ENCODE results near the gene RGS10. TPM values are rescaled to one million over a fixed set of nuclear protein-coding genes. Genes with fewer than 3 reads are reported as not detected.
"Not testable (repeated sequence)": the region's sequence is repeated elsewhere in the genome, so short reads cannot be mapped to it uniquely, and the experiment has no call there.

Gene RGS10
- total RNA-seq, 1 experiment from 2014 or later, result 2.7 TPM

DNA sequence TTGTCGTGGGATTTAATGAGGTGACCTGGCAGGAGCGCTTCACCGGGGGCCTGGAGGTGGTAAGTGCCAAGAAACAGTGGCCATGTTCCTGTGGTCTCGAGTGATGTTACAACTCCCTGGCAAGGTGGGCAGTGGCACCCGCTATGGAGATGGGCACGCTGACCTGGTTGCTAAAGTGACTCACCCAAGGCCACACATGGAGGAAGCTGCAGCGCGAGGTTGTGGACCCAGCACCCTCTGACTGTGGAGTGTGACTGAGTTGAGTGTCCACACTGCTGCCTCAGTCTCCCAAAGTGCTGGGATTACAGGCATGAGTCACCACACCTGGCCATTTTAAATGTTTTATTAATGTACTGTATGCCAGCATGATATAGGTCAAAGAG, 73.2 kb downstream of the RGS10 start:
- no peak for DNase-seq (ENCODE audit: low spot score)

DNA sequence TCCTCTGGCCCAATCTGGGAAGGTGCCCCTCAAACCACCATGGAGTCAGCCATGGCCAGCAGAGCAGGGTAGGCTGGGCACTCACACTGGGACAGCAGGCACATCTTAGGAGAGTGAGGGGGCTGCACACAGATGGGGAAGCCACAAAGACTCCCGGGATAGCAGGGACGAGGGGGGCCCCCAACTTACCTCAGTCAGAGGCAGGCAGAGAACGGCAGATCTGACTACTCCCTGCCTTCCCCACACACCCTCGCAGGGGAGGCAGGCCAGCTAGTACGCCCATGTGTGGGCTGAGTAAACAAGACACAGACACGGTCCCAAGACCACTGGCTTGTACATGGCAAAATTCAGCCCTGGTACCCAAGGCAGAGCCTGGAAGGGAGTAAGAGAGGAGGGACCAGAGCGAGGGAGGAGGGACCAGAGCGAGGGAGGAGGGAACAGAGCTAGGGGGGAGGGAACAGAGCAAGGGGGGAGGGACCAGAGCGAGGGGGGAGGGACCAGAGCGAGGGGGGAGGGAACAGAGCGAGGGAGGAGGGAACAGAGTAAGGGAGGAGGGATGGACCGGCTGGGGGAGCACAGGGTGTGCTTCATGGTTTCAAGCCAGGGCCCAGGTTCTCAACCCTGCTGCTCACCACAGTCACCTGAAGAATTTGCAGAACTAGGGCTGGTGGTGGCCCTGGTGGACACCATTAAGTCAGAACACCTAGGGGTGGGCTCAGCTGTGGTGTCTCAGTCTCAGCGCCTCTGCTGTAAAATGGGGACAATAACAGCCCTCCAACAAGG, 73.8 kb downstream of the RGS10 start:
- DNase-seq (ENCODE audit: low spot score), result no peak

DNA sequence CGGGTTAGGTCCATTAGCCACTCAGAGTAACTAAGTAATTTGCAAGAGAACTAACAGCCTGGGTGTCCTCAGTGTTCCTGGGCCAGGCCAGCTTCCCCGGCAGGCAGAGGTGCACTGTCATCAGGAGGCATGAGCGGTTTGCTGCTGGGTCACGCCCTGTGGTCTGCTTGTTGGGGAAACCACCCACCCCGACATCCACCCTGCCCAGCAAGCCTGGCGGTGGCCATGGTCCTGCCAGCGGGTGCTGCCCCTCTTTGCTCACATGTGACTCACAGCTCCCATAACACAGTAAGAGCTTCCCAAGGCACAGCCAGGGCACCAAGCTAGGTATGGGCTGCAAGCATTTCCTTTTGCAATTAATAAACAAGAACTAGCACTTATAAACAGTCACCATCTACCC, 75.9 kb downstream of the RGS10 start:
- no peak for DNase-seq (ENCODE audit: low spot score)

DNA sequence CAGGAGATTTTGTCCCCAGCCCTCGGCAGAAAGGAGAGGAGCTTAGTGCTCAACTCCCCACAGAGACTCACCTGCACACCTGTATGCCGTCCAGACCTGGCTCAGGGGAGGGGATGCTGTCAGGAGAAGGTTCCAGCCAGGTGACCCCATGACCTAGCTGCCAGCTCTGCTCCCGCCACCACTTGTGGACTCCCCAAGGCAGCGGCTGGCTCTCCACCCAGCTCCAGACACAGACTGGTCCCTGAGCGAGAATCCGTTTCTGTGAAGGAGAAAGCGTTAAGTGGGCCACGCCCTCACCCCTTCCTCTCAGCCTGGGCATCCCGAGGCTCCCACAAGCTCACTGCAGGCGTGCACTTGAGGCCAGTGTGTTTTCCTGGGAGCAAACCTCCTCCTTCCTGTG, 76.4 kb downstream of the RGS10 start:
- no peak for DNase-seq (ENCODE audit: low spot score)

DNA sequence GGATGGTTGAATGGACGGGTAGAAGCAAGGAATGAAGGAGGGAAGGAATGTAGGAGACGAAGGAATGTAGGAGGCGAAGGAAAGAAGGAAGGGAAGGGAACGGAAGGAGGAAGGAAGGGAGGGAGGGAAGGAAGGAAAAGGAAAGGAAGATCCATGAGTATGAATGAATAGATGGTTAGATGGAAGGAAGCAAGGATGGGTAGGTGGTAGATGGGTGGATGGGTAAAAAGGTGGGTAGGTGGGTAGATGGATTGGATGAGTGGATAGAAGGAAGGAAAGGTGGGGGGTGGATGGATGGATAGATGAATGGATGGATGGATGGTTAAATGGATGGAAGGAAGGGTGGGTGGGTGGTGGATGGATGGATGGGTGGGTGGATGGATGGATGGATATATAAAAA, 77.4 kb downstream of the RGS10 start:
- DNase-seq (ENCODE audit: low spot score), result no peak

DNA sequence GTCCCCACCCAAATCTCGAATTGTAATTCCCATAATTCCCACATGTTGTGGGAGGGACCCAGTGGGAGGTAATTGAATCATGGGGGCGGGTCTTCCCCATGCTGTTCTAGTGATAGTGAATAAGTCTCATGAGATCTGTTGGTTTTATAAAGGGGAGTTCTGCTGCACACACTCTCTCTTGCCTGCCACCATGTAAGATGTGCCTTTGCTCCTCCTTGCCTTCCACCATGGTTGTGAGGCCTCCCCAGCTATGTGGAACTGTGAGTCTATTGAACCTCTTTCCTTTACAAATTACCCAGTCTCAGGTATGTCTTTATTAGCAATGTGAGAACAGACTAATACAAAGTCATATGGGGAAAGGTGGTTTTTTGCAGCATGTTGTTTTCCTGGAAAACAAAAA, 79.3 kb downstream of the RGS10 start:
- not testable (repeated sequence) for DNase-seq (ENCODE audit: low spot score)

DNA sequence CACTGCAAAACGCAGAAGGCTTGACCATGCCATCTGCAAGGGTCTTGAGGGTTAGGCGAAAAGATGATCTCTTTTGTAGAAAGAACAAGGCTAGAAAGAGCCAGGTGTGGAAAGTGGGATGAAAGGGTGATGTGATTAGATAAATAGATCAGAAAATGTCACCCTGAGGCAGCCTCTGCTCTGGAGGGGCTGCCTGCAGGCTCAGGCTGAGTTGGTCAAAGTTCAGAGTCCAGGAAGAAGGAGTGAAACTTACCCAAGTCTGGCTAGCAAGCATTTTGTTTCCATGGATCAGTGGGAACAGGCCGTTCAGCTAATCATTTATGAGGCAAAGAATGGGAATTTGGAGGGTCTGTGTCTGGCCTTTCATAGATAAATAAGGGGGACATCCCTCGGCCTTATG, 79.7 kb downstream of the RGS10 start:
- DNase-seq (ENCODE audit: low spot score), result no peak

DNA sequence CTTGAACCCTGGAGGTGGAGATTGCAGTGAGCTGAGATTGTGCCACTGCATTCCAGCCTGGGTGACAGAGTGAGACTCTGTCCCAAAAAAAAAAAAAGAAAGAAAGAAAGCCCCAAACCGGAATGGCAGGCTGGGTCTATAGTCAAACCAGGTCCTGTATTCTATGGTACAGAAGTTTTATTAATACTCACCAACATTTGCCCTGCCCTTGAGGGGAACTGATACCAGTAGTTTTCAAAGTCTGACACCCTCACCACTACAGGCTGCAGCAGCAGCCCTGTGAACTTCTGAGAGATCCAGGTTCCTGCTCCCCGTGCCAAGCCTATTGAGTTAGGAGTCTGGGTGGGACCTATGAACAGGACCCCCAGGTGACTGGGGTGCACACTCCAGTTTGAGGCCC, 80.6 kb downstream of the RGS10 start:
- DNase-seq (ENCODE audit: low spot score), result no peak

DNA sequence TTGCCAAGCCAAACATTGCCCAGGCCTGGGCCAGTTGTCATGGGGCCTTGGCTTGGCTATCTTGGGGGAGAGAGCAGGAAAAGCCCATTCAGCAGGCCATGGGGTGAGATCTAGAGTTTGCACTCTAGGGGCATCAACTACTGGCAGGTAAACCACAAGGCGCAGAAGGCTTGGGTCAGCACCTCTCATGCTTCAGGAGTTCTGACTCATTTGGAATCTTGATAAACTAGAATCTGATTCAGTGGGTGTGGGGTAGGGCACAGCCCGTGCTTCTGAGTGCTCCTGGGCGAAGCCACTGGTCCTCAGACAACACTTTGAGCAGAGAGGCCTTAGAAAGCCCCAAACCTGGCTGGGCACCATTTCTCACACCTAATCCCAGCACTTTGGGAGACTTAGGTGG, 81.1 kb downstream of the RGS10 start:
- DNase-seq (ENCODE audit: low spot score), result peak; percentile 83

DNA sequence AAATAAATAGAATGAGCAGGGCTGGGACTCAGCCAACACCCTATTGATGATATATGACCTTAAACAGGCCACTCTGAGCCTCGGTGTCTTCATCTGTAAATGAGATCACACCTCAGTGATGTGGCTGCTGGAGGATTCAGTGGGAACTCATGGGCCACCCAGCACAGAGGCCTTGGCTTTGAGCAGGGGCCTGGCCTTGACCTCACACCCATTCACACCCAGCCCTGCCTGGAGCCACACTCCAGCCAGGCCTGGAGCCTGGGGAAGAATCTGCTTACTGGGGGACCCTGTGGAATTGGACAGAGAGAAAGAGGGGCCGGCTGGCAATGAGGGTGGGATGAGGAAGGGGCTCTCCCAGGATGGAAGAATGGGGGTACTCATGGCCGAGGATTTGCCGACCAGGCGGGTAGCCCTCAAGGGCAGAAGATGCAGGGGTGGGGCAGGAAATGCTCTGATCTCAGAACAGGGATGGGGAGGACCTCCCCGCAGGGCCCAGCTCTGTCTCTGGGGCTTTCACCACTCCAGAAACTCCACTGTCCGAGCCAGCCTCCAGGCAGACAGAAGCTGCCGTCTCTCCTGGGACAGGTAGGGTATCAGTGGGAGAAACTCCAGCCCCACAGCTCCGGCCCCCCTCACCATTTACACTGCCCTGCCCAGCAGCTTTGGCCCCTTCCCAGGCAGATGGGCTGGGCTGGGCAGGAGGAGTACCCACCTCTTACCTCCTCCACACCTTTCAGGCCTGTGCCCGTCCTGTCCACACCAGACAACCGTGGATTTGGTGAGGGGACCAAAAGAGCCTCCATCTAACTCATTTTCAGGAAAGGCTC, 81.9 kb downstream of the RGS10 start:
- no peak for DNase-seq (ENCODE audit: low spot score)

DNA sequence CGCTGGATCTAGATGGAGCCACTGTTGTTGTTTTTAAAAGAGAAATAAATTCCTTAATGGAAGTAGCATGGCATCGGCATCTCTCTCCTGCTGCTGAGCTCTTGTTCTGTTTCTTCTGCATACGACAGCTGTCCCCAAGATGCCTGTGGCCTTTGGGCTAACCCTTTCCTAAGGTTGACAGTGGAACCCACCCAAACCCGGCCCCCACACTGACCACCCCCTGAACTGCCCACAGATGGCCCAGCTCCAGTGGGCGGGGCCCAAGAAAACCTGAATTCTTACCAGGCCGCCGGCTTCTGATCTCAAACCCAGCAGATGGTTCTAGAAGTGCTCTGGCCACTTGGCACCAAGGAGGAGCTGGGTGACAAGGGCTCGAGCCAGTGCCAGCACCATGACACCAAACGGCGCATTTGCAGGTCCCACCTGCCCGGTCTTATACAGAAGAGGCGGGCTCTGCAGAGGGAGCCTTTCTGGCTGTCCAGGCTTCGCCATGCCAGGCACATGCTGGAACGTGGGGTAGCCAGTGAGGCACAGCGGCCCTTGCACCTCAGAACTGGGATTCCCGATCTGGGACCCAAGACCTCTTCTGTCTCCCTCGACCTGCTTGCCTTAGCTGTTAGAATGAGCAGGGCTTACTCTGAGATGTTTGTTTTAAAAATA, 82.7 kb downstream of the RGS10 start:
- DNase-seq (ENCODE audit: low spot score), result no peak

DNA sequence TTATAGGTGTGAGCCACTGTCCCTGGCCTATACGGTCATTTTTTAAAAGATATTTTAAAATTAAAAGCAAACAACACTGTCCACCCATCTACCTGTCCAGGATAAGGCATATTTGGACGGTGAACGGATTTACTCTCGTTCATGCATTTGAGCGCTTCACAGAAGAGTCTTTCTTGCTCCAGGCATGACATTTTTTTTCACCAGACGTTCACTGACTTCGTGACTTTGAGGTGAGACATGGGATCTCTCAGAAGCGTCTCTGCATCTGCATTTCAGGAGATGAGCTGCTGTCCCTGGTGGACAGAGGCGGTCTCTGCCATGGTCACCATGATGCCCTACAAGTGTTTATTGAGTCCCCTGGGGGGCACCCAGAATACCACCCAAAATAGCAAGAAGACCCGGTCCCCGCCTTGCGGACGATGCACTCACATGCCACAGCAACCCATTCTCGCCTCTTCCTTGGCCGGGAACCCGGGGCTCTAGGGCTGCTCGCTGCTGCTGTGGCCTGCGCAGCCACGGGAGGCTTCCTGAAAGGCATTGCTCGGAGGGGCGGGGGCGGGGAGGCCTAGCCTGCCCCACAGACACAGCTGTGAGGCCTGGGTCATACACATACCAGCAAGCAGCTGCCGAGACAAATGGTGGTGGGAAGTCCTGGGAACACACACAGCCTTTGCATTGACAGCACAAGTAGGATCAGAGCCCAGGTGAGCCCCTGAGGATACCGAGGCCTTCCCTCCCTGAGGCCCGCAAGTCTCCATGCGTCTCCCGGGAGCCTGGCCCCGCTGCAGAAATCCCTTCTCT, 84.4 kb downstream of the RGS10 start:
- DNase-seq (ENCODE audit: low spot score), result no peak

DNA sequence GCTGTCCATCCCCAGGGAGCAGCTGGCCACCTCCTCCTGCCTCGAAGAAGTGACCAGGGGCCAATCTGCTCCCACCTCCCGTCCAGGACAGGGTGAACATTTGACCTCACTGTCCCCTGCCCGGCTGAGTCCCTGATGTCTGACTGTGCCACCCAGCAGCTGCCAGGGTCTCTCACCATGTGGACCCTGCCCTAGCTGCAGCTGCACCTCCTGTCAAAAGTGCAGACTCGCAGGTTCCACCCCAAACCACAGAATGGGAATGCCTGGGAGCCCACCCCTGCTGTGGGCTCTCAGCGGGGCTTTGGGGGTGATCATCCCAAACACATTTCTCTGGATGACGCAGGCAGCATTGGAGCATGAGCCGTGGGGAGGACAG, 86.1 kb downstream of the RGS10 start:
- DNase-seq (ENCODE audit: low spot score), result no peak

DNA sequence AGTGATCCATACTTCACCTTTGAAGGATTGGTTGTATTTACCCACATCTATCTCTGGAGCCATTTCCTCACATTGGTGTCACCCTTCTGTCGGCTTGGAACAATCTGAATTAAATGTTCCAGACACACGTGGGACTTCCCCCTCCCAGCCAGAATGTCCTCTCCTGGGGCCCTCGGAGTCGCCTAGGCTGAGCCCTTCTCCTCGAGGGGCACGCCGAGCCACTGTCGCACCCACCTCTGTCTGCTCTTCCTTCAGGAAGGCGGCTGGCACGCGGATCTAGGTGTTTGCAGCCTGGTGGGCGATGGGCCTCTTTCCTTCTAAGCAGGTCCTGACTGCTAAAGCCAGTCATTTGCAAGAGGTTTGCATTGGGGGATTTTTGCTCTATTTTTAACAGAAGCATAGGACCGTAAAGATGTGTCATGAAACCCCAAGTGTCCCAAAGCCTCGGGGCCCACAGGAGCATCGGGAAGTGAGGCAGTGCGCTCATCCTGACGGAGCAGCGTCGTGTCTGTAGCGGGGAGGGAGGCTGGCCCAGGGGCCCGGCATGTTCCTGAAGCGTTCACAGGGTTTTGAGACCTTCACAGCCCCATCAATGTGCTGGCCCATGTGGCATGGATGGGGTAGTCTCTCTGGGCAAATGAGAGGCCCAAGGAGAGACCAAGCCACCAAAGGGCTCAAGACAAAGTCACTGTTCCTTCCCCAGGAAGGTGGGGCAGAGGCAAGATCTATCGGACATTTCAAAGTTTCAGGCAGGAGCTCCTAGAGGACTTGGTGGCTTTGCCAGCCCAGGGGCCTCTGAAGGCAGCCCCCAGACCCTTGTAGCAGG, 86.7 kb downstream of the RGS10 start:
- DNase-seq (ENCODE audit: low spot score), result no peak

DNA sequence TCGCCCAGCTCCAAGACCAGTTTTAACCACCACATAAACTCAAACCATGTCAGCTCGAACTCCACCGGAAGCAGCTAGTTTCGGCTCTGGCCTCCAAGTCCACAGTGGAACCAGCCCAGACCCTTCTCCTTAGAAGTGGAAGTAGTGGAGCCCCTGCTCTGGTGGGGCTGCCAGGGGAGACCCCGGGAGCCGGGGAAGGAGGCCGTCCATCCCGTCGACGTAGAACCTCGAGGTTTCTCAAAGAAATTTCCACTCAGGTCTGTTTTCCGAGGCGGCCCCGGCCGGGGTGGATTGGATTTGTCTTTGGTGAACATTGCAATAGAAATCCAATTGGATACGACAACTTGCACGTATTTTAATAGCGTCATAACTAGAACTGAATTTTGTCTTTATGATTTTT, 87.5 kb downstream of the RGS10 start:
- no peak for DNase-seq (ENCODE audit: low spot score)

DNA sequence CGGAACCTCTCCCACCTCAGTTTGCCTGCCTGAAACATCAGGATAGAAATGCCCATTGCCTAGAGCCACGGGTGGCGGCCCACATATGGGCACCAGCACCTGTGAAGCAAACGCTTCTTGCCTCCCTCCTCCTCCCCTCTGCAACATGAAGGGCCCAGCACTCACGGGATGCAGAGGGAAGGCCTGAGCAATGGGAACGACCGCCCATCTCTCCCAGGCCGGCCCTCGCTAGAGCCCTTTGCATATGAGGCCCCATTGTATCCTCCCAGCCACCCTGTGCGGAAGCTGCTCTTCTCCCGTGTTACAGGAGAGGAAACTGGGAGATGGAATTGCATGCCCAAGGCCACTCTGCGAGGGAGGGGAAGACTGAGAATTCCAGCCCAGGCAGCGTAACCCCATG, 88.2 kb downstream of the RGS10 start:
- no peak for DNase-seq (ENCODE audit: low spot score)

DNA sequence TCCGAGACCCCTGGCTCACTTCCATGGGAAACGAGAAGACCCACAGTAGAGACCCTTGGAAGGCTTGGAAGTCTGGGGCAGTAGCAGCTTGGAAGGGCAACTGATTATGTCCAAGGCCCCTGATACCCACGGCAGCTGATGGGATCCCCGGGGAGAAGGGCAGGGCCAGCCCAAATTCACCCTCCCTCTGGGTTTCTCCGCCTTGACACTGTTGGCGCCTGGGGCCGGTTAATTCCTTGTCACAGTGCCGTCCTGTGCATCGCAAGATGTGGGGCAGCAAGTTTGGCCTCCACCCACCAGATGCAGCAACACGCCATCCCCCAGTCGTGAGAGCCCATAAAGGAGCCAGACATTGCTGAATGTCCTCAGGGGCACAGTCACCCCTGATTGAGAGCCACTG, 89.2 kb downstream of the RGS10 start:
- no peak for DNase-seq (ENCODE audit: low spot score)

DNA sequence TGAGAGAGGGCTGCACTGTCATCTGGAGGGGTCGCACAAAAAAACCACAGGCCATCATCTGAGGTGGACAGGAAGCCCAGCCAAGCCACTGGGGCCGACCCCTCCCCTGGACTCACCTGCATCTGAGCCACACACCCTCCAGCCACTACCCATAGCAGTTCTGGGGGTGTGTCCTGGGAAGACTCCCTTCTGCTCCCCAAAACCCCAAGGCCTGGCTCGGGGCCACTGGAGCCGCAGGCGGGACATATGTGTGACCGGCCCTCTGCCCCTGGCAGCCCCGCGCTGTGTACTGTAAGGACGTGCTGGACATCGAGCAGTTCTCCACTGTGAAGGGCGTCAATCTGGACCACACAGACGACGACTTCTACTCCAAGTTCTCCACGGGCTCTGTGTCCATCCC, 90.1 kb downstream of the RGS10 start:
- DNase-seq (ENCODE audit: low spot score), result no peak

DNA sequence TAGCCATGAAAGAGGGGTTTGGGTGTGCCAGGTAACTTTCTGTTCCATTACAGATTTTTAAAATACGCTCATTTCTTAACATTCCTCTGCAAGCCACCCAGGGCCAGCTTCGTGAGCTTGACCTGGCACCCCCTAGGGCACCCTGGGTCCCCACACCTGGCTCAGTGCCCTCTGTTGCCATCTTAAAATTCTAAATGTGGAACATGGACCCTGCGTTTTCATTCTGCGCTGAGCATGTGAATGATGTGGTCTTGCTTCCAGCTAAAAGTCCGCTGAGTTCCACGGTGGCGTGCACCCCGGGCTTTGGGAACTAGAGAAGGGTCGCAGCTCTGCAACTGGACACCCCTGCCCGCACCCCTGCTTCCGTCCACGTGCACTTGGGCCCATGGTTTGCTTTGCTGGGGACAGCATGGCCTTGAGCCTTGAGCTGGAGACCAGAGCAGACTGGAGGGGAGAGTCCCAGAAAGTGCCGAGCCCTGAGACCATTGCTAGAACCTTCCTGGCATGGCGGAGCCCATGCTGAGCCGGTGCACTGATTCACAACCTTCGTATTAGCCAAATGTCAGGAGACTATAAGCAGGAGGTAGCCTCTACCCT, 91.1 kb downstream of the RGS10 start:
- DNase-seq (ENCODE audit: low spot score), result no peak

DNA sequence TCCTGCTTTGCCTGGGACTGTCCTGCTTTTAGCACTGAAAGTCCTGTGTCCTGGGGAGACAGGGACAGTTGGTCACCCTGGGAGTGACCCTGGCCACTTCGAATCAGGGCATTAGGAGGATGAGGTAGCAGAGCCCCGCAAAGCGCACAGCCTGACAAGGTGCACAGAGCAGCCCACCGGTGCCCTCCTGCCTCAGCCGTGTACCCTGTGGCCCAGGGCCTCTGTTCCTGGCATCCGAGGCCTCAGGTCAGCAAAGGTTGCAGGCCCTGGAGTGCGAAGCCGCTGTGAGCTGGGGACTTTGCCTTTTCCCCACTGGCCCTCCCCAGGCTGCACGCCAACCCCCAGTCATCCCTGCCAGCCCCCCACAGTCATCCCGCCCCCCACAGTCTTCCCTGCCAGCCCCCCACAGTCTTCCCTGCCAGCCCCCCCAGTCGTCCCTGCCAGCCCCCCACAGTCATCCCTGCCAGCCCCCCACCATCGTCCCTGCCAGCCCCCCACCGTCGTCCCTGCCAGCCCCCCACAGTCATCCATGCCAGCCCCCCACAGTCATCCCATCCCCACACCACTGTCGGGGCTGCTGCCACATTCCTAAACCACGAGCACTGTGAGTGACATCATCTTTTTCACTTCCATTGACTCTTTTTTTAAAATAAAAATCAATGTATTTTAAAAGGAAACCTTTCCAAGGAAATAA, 91.8 kb downstream of the RGS10 start:
- no peak for DNase-seq (ENCODE audit: low spot score)

All from HT-29 (cell line).